ENCODE measurements around the gene RNF135.
"Not testable (repeated sequence)": the region's sequence is repeated elsewhere in the genome, so short reads cannot be mapped to it uniquely, and the experiment has no call there.

Gene RNF135

DNA sequence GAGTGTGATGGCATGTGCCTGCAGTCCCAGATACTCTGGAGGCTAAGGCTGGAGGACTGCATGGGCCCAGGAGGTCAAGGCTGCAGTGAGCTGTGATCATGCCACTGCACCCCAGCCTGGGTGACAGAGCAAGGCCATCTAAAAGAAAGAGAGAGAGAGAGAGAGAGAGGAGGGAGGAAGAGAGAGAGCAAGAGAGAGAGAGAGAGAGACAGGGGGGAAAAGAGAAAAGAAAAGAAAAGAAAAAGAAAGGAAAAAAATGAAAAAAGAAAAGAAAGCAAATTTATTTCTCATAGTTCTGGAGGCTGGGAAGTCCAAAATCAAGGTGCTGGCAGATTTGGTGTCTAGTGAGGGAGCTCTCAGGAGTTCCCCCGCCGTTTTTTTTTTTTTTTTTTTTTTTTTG is 33.3 kb downstream of the RNF135 start:
- DNase-seq = no peak

DNA sequence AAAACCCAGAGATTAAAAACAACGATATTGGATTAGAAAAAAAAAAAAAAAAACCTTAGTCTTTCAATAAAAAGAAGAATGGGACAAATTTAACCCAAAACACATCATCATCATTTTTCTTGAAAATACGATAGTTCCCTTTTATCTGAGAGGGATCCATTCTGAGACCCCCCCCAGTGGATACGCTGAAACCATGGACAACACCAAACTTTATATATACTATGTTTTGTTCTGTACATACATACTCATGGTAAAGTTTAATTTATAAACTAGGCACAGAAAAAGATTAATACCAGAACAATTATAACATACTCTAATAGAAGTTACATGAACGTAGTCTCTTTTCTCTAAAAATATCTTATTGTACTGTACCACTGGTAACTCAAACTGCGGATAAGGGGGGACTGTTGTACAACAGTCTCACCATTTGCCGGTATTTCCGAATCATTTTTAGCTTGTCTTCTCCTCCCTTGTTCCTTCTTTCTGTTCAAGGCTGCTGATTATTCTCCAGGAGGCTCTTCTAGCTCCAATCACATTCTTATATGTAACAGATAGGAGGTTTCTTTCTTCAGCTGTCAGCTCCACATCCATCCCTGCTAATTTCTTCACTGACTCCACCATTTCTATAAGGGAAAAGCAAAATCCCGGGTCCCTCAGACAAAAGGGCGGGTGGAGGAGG is 37.0 kb downstream of the RNF135 start:
- DNase-seq = no peak

DNA sequence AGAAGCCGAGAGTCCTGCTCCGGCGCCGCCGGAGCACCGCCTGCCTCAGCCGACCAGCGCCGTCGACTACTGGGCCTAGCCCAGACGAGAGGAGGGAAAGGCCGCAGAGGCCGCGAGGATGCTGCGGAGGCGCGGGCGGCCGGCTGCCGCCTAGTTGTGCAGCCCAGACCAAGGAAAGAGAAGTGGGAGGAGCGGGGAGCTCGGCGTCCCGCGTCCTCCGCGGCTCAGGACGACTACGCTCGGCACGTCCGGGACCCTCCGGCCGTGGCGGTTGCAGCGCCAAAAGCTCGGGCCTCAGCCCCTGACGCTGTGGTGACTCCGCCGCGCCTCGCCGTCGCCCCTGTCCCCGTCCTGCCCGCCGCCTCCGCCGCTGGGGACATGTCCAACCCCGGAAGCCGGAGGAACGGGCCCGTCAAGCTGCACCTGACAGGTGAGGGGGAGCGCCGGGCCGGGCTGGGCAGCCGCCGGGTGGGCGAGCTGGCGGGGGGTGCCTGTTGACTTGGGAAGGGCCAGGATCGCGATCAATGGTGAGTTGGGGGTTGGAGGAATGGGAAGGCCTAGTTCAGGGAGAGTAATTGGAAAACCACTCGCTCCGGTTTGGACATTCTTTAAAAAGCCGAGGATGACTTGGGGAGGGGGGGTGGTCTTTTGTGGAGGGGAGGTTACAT is 37.7 kb downstream of the RNF135 start:
- DNase-seq = peak; percentile 78

DNA sequence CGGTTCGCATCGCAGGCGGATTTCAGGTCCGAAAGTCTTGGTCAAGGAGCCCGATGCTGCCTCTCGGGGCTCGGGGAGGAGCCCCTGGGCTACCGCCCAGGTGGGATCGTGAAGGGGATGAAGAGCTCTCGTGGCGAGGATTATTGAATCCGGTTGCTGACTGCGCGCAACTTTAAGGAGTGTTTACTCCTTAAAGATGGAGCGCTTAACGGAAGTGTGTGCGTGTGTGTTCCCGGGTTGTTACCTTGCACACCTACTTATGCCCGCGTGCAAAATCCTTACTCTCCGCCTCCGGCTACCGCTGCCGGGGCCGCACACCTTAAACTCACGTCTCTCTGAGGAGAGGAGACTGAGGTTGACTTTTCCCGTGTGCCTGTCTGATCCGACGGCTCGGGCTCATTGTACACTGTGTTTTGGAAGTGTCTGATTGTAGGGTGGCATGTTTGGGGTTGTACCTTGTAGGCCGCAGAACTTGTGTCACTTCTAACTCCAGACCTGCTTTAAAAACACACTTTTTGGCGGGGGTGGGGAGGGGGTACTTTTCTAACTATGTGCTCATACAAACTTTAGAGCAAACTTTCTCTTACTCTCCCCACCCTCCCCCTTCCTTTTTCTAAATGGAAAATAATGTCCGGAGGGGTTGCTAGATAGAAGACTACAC is 38.3 kb downstream of the RNF135 start:
- peak; percentile 60 for DNase-seq

DNA sequence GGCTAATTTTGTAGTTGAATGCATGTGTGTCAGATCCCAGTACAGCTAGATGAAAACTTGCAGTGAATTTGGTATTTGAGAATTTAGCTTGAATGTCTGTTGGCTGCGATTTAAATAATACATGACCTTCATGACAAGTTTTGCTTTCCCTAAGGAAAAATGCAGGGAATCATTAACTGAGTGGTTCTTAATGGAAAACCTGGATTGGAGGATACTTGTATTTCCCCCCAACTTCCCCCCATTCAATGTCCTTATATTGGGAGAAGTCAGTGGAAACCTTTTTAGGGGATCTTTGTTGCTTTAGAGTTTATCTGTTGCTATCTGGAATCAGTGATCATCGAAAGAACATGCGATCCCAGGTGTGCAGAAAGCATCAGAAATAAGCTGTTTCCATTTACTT is 39.2 kb downstream of the RNF135 start:
- DNase-seq = not testable (repeated sequence)

DNA sequence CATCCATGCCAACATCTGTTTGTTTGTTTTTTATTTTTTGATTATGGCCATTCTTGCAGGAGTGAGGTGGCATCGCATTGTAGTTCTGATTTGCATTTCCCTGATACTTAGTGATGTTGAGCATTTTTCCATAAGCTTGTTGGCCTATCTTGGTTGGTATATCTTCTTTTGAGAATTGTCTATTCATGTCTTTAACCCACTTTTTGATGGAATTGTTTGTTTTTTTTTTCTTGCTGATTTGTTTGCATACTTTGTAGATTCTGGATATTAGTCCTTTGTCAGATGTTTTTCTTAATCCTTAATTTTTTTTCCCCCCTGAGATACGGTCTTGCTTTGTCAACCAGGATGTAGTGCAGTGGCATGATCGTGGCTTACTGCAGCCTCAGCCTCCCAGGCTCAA is 43.0 kb downstream of the RNF135 start:
- DNase-seq = no peak

DNA sequence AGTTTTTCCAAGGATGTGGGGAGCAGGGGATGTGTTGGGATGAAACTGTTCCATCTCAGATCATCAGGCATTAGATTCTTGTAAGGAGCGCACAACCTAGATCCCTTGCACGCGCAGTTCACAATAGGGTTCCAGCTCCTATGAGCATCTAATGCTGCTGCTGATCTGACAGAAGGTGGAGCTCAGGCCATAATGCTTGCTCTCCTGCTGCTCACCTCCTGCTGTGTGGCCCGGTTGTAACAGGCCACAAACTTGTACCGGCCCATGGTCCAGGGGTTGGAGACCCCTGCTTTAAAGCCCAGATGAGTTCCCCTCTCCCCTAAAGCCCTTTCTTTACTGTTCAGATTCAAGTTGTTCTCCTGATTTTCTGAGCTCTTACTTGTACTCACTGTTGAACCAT is 44.8 kb downstream of the RNF135 start:
- no peak for DNase-seq

DNA sequence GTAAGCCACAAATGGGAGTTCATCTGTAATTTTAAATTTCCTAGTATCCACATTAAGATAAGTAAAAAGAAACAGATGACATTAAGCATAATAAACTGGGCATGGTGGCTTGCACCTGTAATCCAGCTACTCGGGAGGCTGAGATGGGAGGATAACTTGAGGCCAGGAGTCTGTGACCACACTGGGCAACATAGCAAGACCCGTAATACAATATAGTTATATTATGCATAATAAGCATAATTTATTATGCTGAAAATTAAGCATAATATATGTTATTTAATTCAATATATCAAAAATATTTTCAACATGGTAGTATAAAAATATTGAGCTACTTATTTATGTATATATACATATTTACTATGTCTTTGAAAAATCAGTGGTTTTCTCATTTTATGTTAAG is 48.2 kb downstream of the RNF135 start:
- no peak for DNase-seq

DNA sequence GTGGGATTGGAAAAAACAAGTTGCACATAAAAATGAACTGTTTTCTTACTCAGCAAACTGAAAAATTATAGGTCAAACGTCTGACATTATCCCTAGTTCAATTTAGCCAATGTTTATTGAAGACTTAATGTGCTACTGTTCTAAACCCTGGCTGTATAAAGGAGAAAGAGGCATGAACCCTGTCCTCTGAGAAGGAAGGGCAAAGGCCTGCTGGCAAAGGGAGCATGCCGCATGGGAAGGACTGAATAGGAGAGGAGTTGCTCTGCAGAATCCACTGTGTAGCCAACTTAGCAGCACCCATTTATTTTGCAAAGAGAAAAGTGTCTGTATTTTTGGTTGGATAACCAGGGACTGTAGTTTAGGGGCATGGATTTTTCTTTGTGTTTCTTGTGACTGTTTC is 52.3 kb downstream of the RNF135 start:
- not testable (repeated sequence) for DNase-seq

DNA sequence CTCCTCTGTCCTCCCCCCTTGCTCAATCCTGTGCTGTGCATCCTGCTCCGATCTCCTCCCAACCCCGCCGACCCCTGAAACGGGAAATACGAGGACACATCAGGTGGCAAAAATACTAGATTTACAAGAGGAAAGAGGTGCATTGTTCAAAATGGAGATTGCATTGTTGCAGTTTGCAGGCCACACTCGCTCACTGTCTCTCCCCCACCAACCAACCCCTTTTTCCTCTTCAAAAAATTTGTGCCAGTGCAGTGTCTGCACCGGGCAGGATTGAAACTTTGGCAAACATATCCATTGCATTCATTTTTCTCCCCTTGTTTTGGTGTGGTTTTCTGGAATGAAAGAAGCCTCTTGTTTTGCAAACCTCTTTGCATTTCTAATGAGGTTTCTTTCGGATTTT is 61.0 kb downstream of the RNF135 start:
- DNase-seq = no peak

DNA sequence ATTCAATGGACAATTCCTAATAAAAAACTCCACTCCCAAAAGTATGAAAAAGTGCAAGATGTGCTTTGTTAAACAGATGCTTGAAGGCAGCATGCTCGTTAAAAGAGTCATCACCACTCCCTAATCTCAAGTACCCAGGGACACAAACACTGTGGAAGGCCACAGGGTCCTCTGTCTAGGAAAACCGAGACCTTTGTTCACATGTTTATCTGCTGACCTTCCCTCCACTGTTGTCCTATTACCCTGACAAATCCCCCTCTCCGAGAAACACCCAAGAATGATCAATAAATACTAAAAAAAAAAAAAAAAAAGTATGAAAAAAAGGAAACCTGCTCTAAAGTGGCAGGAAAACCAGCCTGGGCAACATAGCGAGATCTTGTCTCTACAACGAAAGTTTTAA is 64.8 kb downstream of the RNF135 start:
- DNase-seq = not testable (repeated sequence)

DNA sequence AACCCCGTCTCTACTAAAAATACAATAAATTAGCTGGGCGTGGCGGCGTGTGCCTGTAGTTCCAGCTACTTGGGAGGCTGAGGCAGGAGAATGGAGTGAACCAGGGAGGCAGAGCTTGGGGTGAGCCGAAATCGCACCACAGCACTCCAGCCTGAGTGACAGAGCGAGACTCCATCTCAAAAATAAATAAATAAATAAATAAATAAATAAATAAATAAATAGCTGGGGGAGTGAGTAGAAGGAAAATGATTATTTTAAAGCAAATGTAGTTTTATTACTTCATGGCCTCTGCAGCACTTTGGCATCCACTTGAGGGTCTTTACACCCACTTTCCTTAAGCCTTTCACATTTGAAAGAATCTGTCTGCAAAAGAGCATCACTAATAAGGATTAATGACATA is 70.0 kb downstream of the RNF135 start:
- not testable (repeated sequence) for DNase-seq

DNA sequence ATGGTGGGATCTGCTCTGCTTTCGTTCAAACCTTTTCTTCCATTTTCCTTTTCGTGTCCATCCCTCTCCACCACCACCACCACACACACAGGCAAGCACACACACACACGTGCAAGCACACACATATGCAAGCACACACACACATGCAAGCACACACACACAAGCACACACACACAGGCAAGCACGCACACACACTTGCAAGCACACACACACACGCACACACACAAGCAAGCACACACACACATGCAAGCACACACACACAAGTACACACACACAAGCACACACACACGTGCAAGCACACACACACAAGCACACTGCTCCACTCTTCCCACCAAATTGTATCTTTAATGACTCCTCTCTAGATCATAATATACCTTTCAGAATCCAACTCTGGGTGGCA is 71.5 kb downstream of the RNF135 start:
- DNase-seq = not testable (repeated sequence)

DNA sequence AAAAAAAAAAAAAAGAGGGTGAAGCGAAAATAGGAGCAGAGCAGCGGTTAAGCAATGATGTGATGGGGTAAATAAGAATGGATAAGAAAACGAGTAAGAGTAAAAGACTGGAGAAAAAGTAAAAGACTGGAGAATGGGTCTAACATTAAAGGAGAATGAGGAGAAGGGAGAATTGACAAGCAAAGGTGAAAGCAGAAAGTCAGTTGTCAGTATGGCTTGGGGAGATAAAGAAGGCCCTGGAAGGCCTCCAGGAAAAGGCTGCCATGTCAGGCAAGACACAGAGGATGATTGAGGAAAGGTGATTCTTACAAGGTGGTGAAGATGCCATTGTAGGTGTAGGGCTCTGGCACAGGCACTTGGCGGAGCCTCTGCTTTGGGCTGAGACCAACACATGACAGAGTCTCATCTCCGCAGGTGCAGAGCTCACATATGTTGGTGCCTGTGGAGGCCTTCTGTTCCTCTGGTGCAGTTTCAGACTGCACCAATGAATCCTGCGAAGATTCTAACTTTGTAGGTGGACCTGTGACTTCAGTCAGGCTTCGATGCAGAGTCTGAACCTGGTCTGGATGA is 76.1 kb downstream of the RNF135 start:
- DNase-seq = not testable (repeated sequence)

DNA sequence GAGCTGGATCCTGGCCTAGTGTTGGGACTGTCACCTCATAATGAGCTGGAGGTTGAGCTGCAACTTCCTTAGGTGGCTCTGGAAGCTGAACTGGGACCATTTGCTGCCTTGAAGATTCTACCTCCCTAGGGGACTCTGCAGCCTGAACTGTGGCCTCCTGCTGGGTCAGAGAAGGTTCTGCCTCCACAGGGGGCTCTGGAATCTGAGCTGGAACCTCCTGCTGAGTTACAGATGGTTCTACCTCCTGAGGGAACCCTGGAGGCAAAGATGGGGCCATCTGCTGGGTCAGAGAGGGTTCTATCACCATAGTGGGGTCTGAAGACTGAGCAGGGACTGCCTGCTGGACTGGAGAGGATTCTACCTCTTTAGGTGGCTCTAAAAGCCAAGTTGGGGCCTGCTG is 77.3 kb downstream of the RNF135 start:
- DNase-seq = no peak

DNA sequence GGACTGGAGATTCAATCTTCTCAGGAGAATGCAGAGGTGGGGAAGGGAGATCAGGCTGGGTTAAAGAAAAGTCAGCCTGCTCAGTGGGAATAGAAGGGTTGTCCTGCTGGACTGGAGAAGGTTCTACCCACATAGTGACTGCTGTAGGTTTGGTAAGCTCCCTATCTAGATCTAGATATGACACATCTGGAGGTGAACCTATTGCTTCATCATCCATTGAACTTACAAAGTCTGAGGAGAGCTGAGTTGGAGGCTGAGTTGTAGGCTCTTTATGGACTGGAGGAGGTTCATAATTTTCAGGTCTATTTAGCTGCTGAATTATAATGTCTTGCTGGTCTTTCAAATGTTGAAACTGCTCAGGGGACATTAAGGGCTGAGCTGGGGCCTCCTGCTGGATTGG is 77.9 kb downstream of the RNF135 start:
- no peak for DNase-seq
